ENCODE results near the gene CSDE1.

DNA sequence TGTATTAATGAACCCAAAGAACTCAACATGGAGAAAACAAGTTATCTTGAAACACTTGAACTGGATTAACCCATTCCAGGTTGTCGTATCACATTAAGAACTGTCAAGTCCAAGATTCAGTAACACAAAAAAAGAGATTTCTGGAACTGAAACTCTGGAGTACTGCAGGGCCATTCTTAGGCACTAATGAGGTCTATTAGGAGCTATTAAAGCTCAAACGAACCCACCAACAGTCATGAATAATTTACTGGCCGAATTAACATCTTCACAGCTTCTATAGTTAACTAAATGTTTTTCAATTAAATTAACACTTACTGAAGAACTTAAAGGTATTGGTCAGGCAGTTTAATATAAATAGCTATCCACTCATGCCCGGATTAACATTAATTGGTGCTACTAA lies 4.6 kb downstream of the CSDE1 start:
- no peak for TF ChIP-seq NFE2L1 (CRISPR knock-in tag; IDR thresholded peaks at IDR 0.05)
- TF ChIP-seq, protein P1, sequence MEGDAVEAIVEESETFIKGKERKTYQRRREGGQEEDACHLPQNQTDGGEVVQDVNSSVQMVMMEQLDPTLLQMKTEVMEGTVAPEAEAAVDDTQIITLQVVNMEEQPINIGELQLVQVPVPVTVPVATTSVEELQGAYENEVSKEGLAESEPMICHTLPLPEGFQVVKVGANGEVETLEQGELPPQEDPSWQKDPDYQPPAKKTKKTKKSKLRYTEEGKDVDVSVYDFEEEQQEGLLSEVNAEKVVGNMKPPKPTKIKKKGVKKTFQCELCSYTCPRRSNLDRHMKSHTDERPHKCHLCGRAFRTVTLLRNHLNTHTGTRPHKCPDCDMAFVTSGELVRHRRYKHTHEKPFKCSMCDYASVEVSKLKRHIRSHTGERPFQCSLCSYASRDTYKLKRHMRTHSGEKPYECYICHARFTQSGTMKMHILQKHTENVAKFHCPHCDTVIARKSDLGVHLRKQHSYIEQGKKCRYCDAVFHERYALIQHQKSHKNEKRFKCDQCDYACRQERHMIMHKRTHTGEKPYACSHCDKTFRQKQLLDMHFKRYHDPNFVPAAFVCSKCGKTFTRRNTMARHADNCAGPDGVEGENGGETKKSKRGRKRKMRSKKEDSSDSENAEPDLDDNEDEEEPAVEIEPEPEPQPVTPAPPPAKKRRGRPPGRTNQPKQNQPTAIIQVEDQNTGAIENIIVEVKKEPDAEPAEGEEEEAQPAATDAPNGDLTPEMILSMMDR (IDR thresholded peaks at IDR 0.05) = no peak
- no peak for TF ChIP-seq ZNF121 (CRISPR knock-in tag; IDR thresholded peaks at IDR 0.05)
- no peak for TF ChIP-seq GABPB1 (CRISPR knock-in tag; IDR thresholded peaks at IDR 0.05)
- TF ChIP-seq, protein P2, sequence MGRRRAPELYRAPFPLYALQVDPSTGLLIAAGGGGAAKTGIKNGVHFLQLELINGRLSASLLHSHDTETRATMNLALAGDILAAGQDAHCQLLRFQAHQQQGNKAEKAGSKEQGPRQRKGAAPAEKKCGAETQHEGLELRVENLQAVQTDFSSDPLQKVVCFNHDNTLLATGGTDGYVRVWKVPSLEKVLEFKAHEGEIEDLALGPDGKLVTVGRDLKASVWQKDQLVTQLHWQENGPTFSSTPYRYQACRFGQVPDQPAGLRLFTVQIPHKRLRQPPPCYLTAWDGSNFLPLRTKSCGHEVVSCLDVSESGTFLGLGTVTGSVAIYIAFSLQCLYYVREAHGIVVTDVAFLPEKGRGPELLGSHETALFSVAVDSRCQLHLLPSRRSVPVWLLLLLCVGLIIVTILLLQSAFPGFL (CRISPR knock-in tag; IDR thresholded peaks at IDR 0.05; ENCODE audit: borderline replicate concordance) = no peak
- TF ChIP-seq, protein P3, sequence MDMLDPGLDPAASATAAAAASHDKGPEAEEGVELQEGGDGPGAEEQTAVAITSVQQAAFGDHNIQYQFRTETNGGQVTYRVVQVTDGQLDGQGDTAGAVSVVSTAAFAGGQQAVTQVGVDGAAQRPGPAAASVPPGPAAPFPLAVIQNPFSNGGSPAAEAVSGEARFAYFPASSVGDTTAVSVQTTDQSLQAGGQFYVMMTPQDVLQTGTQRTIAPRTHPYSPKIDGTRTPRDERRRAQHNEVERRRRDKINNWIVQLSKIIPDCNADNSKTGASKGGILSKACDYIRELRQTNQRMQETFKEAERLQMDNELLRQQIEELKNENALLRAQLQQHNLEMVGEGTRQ (CRISPR knock-in tag; IDR thresholded peaks at IDR 0.05) = no peak
- no peak for TF ChIP-seq TEAD4 (CRISPR knock-in tag; IDR thresholded peaks at IDR 0.05)
- TF ChIP-seq, protein P4, sequence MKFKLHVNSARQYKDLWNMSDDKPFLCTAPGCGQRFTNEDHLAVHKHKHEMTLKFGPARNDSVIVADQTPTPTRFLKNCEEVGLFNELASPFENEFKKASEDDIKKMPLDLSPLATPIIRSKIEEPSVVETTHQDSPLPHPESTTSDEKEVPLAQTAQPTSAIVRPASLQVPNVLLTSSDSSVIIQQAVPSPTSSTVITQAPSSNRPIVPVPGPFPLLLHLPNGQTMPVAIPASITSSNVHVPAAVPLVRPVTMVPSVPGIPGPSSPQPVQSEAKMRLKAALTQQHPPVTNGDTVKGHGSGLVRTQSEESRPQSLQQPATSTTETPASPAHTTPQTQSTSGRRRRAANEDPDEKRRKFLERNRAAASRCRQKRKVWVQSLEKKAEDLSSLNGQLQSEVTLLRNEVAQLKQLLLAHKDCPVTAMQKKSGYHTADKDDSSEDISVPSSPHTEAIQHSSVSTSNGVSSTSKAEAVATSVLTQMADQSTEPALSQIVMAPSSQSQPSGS (CRISPR knock-in tag; IDR thresholded peaks at IDR 0.05; ENCODE audit: borderline replicate concordance, low read depth) = no peak
- no peak for TF ChIP-seq SP1 (CRISPR knock-in tag; conservative IDR thresholded peaks at IDR 0.05)
- TF ChIP-seq ZNF263 (CRISPR knock-in tag; IDR thresholded peaks at IDR 0.05; ENCODE audit: low read depth) = no peak
- no peak for TF ChIP-seq ZBTB21 (CRISPR knock-in tag; IDR thresholded peaks at IDR 0.05; ENCODE audit: borderline replicate concordance)
- TF ChIP-seq, protein P5, sequence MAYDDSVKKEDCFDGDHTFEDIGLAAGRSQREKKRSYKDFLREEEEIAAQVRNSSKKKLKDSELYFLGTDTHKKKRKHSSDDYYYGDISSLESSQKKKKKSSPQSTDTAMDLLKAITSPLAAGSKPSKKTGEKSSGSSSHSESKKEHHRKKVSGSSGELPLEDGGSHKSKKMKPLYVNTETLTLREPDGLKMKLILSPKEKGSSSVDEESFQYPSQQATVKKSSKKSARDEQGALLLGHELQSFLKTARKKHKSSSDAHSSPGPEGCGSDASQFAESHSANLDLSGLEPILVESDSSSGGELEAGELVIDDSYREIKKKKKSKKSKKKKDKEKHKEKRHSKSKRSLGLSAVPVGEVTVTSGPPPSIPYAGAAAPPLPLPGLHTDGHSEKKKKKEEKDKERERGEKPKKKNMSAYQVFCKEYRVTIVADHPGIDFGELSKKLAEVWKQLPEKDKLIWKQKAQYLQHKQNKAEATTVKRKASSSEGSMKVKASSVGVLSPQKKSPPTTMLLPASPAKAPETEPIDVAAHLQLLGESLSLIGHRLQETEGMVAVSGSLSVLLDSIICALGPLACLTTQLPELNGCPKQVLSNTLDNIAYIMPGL (CRISPR knock-in tag; IDR thresholded peaks at IDR 0.05) = no peak
- TF ChIP-seq, protein P6, sequence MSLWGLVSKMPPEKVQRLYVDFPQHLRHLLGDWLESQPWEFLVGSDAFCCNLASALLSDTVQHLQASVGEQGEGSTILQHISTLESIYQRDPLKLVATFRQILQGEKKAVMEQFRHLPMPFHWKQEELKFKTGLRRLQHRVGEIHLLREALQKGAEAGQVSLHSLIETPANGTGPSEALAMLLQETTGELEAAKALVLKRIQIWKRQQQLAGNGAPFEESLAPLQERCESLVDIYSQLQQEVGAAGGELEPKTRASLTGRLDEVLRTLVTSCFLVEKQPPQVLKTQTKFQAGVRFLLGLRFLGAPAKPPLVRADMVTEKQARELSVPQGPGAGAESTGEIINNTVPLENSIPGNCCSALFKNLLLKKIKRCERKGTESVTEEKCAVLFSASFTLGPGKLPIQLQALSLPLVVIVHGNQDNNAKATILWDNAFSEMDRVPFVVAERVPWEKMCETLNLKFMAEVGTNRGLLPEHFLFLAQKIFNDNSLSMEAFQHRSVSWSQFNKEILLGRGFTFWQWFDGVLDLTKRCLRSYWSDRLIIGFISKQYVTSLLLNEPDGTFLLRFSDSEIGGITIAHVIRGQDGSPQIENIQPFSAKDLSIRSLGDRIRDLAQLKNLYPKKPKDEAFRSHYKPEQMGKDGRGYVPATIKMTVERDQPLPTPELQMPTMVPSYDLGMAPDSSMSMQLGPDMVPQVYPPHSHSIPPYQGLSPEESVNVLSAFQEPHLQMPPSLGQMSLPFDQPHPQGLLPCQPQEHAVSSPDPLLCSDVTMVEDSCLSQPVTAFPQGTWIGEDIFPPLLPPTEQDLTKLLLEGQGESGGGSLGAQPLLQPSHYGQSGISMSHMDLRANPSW (CRISPR knock-in tag; conservative IDR thresholded peaks at IDR 0.05; ENCODE audit: low read depth) = no peak
- no peak for TF ChIP-seq JUN (CRISPR knock-in tag; IDR thresholded peaks at IDR 0.05)

Measured in WTC11 (cell line).